ENCODE measurements around the gene HPX.
A peak's percentile ranks its signal among the peaks of the same experiment; 100 is the strongest.

HPX gene

DNA sequence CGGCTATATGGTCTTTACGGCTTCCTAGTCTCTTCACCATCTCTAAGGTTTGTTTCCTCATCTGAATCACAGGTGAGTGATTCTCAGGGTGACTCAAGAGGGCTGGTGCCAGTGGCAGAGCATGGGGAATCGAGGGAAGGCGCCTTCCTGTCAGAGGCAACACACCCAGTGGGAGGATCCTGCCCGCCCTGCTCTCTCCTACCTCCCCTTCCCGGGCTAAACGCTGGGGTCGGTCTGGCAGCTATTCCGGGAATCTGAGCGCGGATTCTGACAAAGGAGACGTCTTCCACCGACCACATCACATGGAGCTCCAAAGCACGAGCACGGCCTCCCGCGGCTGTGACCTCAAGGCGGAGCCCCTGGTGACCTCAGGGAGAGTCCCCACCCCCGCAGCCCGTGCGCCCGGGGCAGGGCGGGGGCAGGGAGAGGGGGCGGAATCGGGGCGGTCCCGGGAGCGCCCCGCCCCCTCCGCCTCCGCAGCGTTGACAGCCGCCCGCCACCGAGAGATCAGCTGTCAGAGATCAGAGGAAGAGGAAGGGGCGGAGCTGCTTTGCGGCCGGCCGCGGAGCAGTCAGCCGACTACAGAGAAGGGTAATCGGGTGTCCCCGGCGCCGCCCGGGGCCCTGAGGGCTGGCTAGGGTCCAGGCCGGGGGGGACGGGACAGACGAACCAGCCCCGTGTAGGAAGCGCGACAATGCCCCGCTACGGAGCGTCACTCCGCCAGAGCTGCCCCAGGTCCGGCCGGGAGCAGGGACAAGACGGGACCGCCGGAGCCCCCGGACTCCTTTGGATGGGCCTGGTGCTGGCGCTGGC is 50.7 kb downstream of the HPX start, which contains the start of gene SMPD1:
Gene SMPD1 (plus strand): TSS at position 570 of the 813 bp plus-strand sequence. CDS start 125 bp downstream, at position 695.
- peak; percentile 92 for DNase-seq (ENCODE audit: low spot score)

DNA sequence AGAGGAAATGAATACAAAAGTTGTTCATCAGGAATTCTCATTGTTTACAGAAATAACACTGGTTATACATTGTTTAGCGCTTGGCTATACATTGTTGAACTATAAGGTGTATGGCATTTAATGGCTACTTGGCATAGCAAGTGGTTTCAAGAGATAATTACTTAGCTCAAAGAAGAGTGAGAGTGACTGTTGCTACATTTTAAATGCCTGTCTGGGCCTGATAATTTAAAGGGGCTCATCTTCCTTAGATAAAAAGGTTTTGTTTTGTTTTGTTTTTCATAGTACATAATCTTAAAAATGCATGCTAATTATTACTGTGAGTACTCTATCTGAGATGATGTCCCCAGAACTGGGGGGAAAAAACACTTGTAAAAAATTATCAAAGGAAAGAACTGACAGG is 52.0 kb downstream of the HPX start:
- no peak for DNase-seq (ENCODE audit: low spot score)

DNA sequence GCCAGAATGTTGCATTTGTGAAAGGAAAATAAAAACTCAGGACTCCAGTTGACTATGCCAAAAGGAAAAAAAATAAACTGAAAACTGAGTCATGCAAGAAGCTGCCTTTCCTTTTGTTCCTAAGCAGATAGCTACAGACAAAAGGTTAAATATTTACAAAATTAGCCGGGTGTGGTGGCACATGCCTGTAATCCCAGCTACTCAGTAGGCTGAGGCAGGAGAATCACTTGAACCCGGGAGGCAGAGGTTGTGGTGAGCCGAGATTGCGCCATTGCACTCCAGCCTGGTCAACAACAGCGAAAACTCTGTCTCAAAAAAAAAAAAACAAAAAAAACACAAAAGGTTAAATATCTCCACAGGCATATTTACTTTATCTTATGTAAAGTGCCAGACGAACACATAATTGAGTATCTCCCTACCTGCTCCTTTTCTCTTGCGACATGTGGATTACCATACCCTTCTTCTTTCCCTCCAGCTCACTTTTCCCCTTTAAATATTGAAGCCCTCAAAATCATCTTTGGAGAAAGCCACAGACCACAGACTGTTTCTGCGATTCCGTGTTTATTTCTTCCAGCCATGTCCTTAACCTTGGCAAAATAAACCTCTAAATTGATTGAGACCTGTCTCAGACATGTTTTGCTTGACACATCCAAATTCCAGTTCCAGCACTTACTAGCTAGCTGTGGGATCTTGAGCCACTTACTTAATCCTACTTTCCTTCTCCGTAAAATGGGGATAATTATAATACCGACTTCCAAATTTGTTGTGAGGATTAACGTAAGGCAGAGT is 52.8 kb downstream of the HPX start:
- DNase-seq (ENCODE audit: low spot score), result no peak

DNA sequence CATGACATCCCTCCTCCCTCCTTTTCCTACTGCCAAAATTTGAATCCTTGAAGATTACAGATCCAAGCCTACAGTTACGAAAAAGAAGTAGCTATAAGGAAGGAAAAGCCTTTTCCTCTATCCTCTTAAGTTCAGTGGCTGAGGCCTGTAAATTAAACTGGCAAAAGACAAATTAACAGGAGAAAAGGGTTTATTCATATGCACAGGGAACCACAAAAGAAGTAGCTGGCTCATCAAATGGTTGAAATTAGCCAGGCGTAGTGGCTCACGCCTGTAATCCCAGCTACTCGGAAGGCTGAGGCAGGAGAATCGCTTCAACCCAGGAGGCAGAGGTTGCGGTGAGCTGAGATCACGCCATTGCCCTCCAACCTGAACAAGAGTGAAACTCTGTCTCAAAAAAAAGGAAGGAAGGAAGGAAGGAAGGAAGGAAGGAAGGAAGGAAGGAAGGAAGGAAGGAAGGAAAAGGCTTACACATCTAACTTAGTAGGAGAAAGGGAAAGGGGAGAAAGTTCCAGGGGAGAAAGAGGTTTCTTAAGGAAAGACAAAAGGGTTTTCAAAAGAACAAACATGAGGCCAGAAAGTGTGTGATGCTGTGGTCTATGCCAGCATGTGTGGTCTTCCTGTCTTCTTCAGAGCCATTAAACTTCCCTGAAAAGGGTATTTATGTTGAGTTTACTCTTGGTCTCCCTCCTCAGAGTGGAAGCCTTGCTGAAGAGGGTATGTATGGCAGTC is 55.6 kb downstream of the HPX start:
- DNase-seq (ENCODE audit: low spot score), result no peak
